ENCODE measurements around the gene TRIM41. TPM values are rescaled to one million over a fixed set of nuclear protein-coding genes. Genes with fewer than 3 reads are reported as not detected.

The TRIM41 gene
- polyA plus RNA-seq, 3 donors, result 31.3 to 38.6 (median 35.9) TPM

GRCh38 chr5:181237729-181238385 is 14.8 kb downstream of the TRIM41 start:
- DNase-seq (ENCODE audit: extremely low read depth in 1 of 11, low read depth in 9 of 11, low spot score in 4 of 11), result no peak

- no peak for DNase-seq (ENCODE audit: extremely low read depth in 1 of 11, low read depth in 9 of 11, low spot score in 4 of 11)
These were observed 16.1 kb downstream of the TRIM41 start for GRCh38 chr5:181239062-181239663.

- DNase-seq (ENCODE audit: extremely low read depth in 1 of 11, low read depth in 9 of 11, low spot score in 4 of 11), result no peak
These were observed 18.4 kb downstream of the TRIM41 start for GRCh38 chr5:181241393-181241975.

- no peak for DNase-seq (ENCODE audit: extremely low read depth in 1 of 11, low read depth in 9 of 11, low spot score in 4 of 11)
These were observed 19.0 kb downstream of the TRIM41 start for GRCh38 chr5:181242031-181242451.

- DNase-seq (ENCODE audit: extremely low read depth in 1 of 11, low read depth in 9 of 11, low spot score in 4 of 11), result no peak
These were observed 20.0 kb downstream of the TRIM41 start for GRCh38 chr5:181243018-181243563.

- peak; percentile 81 to 96 (median 92) for DNase-seq (ENCODE audit: extremely low read depth in 1 of 11, low read depth in 9 of 11, low spot score in 4 of 11)
These were observed 20.7 kb downstream of the TRIM41 start, which contains the start of gene RACK1 for GRCh38 chr5:181243564-181244343. Gene RACK1, minus strand, starts transcription at chr5:181243906. Its CDS starts 106 bp downstream, at chr5:181243800.

- no peak for DNase-seq (ENCODE audit: extremely low read depth in 1 of 11, low read depth in 9 of 11, low spot score in 4 of 11)
These were observed 22.6 kb downstream of the TRIM41 start for GRCh38 chr5:181245427-181246275.

- DNase-seq (ENCODE audit: extremely low read depth in 1 of 11, low read depth in 9 of 11, low spot score in 4 of 11), result peak in 9 of 11 donors; percentile 71 to 84 (median 78)
These were observed 23.4 kb downstream of the TRIM41 start for GRCh38 chr5:181246276-181247049.

- no peak for DNase-seq (ENCODE audit: extremely low read depth in 1 of 11, low read depth in 9 of 11, low spot score in 4 of 11)
These were observed 25.2 kb downstream of the TRIM41 start for GRCh38 chr5:181248277-181248676.

- DNase-seq (ENCODE audit: extremely low read depth in 1 of 11, low read depth in 9 of 11, low spot score in 4 of 11), result no peak
These were observed 32.2 kb downstream of the TRIM41 start for GRCh38 chr5:181255276-181255675.

GRCh38 chr5:181255836-181256578 is 32.9 kb downstream of the TRIM41 start:
- DNase-seq (ENCODE audit: extremely low read depth in 1 of 11, low read depth in 9 of 11, low spot score in 4 of 11), result no peak

GRCh38 chr5:181258576-181258975 is 35.5 kb downstream of the TRIM41 start:
- no peak for DNase-seq (ENCODE audit: extremely low read depth in 1 of 11, low read depth in 9 of 11, low spot score in 4 of 11)

- no peak for DNase-seq (ENCODE audit: extremely low read depth in 1 of 11, low read depth in 9 of 11, low spot score in 4 of 11)
These were observed 36.2 kb downstream of the TRIM41 start for GRCh38 chr5:181259283-181259682.

- no peak for DNase-seq (ENCODE audit: extremely low read depth in 1 of 11, low read depth in 9 of 11, low spot score in 4 of 11)
These were observed 37.1 kb downstream of the TRIM41 start for GRCh38 chr5:181259974-181260719.

- peak; percentile 76 to 92 (median 85) for DNase-seq (ENCODE audit: extremely low read depth in 1 of 11, low read depth in 9 of 11, low spot score in 4 of 11)
These were observed 37.7 kb downstream of the TRIM41 start, which contains the start of gene TRIM52 for GRCh38 chr5:181260720-181261319. Gene TRIM52, minus strand, starts transcription at chr5:181261143. Its CDS starts 330 bp downstream, at chr5:181260813.

Measured in renal cortex interstitium (tissue), 11 donors.